Neuronal stem cell (in vitro differentiated cells): Measurements from ENCODE around the gene KLHDC2. TPM values are rescaled to one million over a fixed set of nuclear protein-coding genes. Genes with fewer than 3 reads are reported as not detected.
"Not testable (repeated sequence)": the region's sequence is repeated elsewhere in the genome, so short reads cannot be mapped to it uniquely, and the experiment has no call there.

Experiments
- DNase-seq: peaks from one replicate; pipeline ENCODE4 v3.0.0-alpha.2; 2013; ENCODE audit warnings: low spot score
- H2AFZ ChIP-seq: one replicate; pipeline ENCODE4 v1.6.1; 2013; ENCODE audit warnings: mild to moderate bottlenecking, low read length, inconsistent platforms
- H2AK5ac ChIP-seq: 2 replicates; pipeline ENCODE4 v1.6.1; 2013; ENCODE audit warnings: low read depth, mild to moderate bottlenecking, inconsistent platforms, low read length, moderate library complexity, mixed read lengths
- H2BK120ac ChIP-seq: 2 replicates; pipeline ENCODE4 v1.6.1; 2013; ENCODE audit warnings: low read depth, mild to moderate bottlenecking, inconsistent platforms, low read length, moderate library complexity, mixed read lengths
- H2BK12ac ChIP-seq: one replicate; pipeline ENCODE4 v1.6.1; 2013; ENCODE audit warnings: low read length, inconsistent platforms
- H2BK15ac ChIP-seq: 2 replicates; pipeline ENCODE4 v1.6.1; 2013; ENCODE audit warnings: mild to moderate bottlenecking, low read length, inconsistent platforms, mixed read lengths
- H2BK5ac ChIP-seq: one replicate; pipeline ENCODE4 v1.6.1; 2013; ENCODE audit warnings: inconsistent platforms, mild to moderate bottlenecking, low read length, moderate library complexity
- H3K14ac ChIP-seq: one replicate; pipeline ENCODE4 v1.6.1; 2013; ENCODE audit warnings: low read length, inconsistent platforms
- H3K18ac ChIP-seq: 2 replicates; pipeline ENCODE4 v1.6.1; 2013; ENCODE audit warnings: low read length, inconsistent platforms
- H3K23ac ChIP-seq: 2 replicates; pipeline ENCODE4 v1.6.1; 2013; ENCODE audit warnings: low read depth, mild to moderate bottlenecking, mixed read lengths, low read length, inconsistent platforms; ENCODE audit not compliant: poor library complexity
- H3K27ac ChIP-seq: replicated peaks from 3 replicates; pipeline ENCODE4 v1.5.1; 2013; ENCODE audit warnings: low read length, inconsistent platforms
- H3K27me3 ChIP-seq, 3 experiments: 2 replicates each; pipeline ENCODE4 v1.6.1; 2013; ENCODE audit warnings: low read length in 3 of 3, mild to moderate bottlenecking in 2 of 3, inconsistent platforms in 1 of 3, low read depth in 1 of 3, mixed read lengths in 1 of 3, moderate library complexity in 1 of 3; ENCODE audit not compliant: control insufficient read depth in 3 of 3, insufficient read depth in 3 of 3
- H3K36me3 ChIP-seq, 2 donors: replicated peaks in 1 of 2; 2 replicates each; pipeline ENCODE4 v1.6.1; 2013; ENCODE audit warnings: low read length in 2 of 2; ENCODE audit not compliant: control insufficient read depth in 2 of 2, insufficient read depth in 2 of 2
- H3K4ac ChIP-seq: 2 replicates; pipeline ENCODE4 v1.6.1; 2013; ENCODE audit warnings: inconsistent platforms, mild to moderate bottlenecking, low read length, moderate library complexity
- H3K4me1 ChIP-seq, 2 donors: 1 replicate in 1 of 2; 2 replicates in 1 of 2; pipeline ENCODE4 v1.6.1; 2013; ENCODE audit warnings: low read length in 2 of 2, low read depth in 1 of 2; ENCODE audit not compliant: control insufficient read depth in 2 of 2, insufficient read depth in 1 of 2
- H3K4me2 ChIP-seq: one replicate; pipeline ENCODE4 v1.6.1; 2013; ENCODE audit warnings: mild to moderate bottlenecking, low read length, inconsistent platforms; ENCODE audit not compliant: insufficient read depth, poor library complexity, severe bottlenecking
- H3K4me3 ChIP-seq, 2 donors: 2 replicates each; pipeline ENCODE4 v1.5.1; 2013; ENCODE audit warnings: low read length in 2 of 2, mild to moderate bottlenecking in 2 of 2, inconsistent platforms in 1 of 2, moderate library complexity in 1 of 2
- H3K79me1 ChIP-seq: one replicate; pipeline ENCODE4 v1.6.1; 2013; ENCODE audit warnings: low read depth, mild to moderate bottlenecking, inconsistent platforms, low read length, moderate library complexity
- H3K9ac ChIP-seq: one replicate; pipeline ENCODE4 v1.6.1; 2013; ENCODE audit warnings: mild to moderate bottlenecking, low read depth, low read length, inconsistent platforms; ENCODE audit not compliant: poor library complexity
- H3K9me3 ChIP-seq, 2 donors: replicated peaks in 1 of 2; 2 replicates each; pipeline versions ENCODE3 to v1.6.1; 2013; ENCODE audit warnings: low read length in 2 of 2, mild to moderate bottlenecking in 2 of 2, inconsistent platforms in 1 of 2, low read depth in 1 of 2, mixed read lengths in 1 of 2, moderate library complexity in 1 of 2; ENCODE audit not compliant: control insufficient read depth in 2 of 2, insufficient read depth in 1 of 2
- H4K8ac ChIP-seq: one replicate; pipeline ENCODE4 v1.6.1; 2013; ENCODE audit warnings: low read depth, mild to moderate bottlenecking, inconsistent platforms, low read length, moderate library complexity
- H4K91ac ChIP-seq: one replicate; pipeline ENCODE4 v1.6.1; 2013; ENCODE audit warnings: low read length, low read depth, mild to moderate bottlenecking, inconsistent platforms; ENCODE audit not compliant: poor library complexity
- WGBS, 2 donors: extraction: QIAGEN DNeasy Blood & Tissue Kit; methylation state at CpG; one replicate each; pipeline ENCODE4 v1.1.7; 2013; ENCODE audit warnings: missing lambda C conversion rate in 2 of 2, mixed read lengths in 1 of 2; ENCODE audit not compliant: insufficient read length in 2 of 2, insufficient replicate concordance in 1 of 2; ENCODE audit errors: extremely low coverage in 2 of 2; 5-methylcytosine and 5-hydroxymethylcytosine counted together
- polyA plus RNA-seq, 2 experiments: library from polyadenylated mRNA; stranded (reverse); fragments of 200-250 nt; gene quantifications; one replicate each; pipeline ENCODE4 v1.2.3, GENCODE V29; 2013

KLHDC2 gene, protein sequence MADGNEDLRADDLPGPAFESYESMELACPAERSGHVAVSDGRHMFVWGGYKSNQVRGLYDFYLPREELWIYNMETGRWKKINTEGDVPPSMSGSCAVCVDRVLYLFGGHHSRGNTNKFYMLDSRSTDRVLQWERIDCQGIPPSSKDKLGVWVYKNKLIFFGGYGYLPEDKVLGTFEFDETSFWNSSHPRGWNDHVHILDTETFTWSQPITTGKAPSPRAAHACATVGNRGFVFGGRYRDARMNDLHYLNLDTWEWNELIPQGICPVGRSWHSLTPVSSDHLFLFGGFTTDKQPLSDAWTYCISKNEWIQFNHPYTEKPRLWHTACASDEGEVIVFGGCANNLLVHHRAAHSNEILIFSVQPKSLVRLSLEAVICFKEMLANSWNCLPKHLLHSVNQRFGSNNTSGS
- polyA plus RNA-seq (2013, experiment 1 of 2), result 34.6 TPM
- polyA plus RNA-seq (2013, experiment 2 of 2), result 32.9 TPM

DNA sequence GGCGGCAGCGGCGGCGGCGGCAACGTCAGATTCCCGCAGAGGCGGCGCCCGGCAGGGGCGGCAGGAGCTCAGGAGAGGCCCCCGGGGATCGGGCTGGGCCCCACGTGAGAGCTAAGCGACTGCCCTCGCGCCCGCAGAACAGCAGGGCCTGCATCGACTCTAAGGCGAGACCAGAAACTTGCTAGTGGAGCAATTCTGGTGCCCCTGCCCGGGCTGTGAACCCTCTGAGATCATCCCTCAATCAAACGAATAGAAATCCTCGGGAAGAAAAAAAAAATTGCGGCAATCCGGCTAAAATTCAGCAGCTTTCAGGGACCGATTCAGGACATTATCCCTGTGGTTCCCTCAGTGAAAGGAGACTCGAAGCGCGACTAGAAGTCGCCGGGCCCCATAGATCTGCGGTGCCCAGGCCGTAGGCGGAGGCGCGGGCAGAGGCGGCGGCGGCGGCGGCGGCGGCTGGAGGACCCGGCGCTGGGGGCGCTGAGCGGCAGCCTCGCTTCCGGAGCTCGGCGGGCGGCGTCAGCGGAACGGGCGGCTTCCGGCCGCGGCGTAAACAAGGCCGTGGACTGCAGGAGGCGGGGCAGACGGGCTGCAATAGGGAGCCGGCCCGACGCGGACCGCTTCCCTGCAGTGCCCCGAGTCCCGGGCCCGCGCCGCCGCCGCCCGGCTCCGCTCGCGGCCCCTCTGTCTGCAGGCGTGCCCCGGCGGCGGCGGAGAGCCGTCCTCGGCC is at the start of gene KLHDC2:
TSS of gene KLHDC2 (plus strand) at position 583 of the 730 bp plus-strand sequence. CDS start 316 bp downstream, outside the sequence.
- WGBS, 2 donors, result no CpG with 5 or more reads among the region's 86 CpGs
- Histone ChIP-seq H3K4me1 (peaks cover 7 to 8% of the 10 kb centered on the region in 2 donors), H3K23ac (peak within 1 kb of the TSS; percentile 97), H4K8ac (peak within 1 kb of the TSS; percentile 86), H2BK5ac (peak within 1 kb of the TSS; percentile 87), H2BK15ac (peak within 1 kb of the TSS; percentile 81), H3K4ac (peak within 1 kb of the TSS; percentile 95), H3K79me1 (peaks cover 11% of the 10 kb centered on the region), H3K9ac (peak within 1 kb of the TSS; percentile 99), H3K14ac (peak within 1 kb of the TSS; percentile 82), H3K4me2 (peak within 1 kb of the TSS; percentile 77), H4K91ac (no peak within 1 kb of the TSS), H3K4me3 (peak within 1 kb of the TSS; percentile 93 to 99), H3K9me3 (no peaks in the 10 kb centered on the region), H2AK5ac (peak within 1 kb of the TSS; percentile 98), H3K18ac (peak within 1 kb of the TSS; percentile 99), H3K36me3 (peaks cover 0 to 20% of the 10 kb centered on the region in 2 donors), H3K27me3 (peaks cover 0 to 3% (median 0%) of the 10 kb centered on the region in 3 experiments), H3K27ac (peak within 1 kb of the TSS; percentile 92), H2BK12ac (peak within 1 kb of the TSS; percentile 41), H2BK120ac (peak within 1 kb of the TSS; percentile 28), H2AFZ (peak within 1 kb of the TSS; percentile 100)
- DNase-seq, result peak; percentile 83

DNA sequence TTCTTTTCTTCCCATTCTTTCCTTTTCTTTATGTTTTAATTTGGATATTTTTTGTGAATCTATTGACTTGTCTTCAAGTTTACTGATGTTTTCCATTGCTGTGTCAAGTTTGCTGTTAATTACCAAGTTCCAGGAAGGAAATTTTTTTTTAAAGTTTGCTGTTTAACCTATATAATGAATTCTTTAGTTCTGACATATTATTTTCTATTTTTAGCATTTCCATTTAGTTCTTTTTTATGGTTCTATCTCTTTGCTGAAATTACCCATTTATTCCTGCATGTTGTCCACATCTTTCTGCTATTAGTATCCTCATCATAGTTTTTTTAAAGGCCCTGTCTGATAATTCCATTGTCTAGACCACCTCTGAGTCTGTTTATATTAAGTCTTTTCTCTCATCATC is 47.2 kb upstream of the KLHDC2 start:
- Histone ChIP-seq H4K91ac (no peak overlapping the region), H3K9ac (no peak overlapping the region), H3K23ac (no peak overlapping the region), H3K18ac (no peak overlapping the region), H4K8ac (no peak overlapping the region), H3K36me3 (no peaks in the 10 kb centered on the region), H2AFZ (no peak overlapping the region), H3K14ac (no peak overlapping the region), H3K79me1 (no peaks in the 10 kb centered on the region), H3K4ac (no peak overlapping the region), H2BK5ac (no peak overlapping the region), H2BK120ac (no peak overlapping the region), H3K27me3 (no peaks in the 10 kb centered on the region), H3K27ac (no peak overlapping the region), H2BK12ac (no peak overlapping the region), H2BK15ac (no peak overlapping the region), H3K9me3 (peaks cover 0 to 2% of the 10 kb centered on the region in 2 donors), H2AK5ac (no peak overlapping the region), H3K4me3 (no peak overlapping the region), H3K4me2 (no peak overlapping the region), H3K4me1 (no peaks in the 10 kb centered on the region)
- DNase-seq, result no peak

DNA sequence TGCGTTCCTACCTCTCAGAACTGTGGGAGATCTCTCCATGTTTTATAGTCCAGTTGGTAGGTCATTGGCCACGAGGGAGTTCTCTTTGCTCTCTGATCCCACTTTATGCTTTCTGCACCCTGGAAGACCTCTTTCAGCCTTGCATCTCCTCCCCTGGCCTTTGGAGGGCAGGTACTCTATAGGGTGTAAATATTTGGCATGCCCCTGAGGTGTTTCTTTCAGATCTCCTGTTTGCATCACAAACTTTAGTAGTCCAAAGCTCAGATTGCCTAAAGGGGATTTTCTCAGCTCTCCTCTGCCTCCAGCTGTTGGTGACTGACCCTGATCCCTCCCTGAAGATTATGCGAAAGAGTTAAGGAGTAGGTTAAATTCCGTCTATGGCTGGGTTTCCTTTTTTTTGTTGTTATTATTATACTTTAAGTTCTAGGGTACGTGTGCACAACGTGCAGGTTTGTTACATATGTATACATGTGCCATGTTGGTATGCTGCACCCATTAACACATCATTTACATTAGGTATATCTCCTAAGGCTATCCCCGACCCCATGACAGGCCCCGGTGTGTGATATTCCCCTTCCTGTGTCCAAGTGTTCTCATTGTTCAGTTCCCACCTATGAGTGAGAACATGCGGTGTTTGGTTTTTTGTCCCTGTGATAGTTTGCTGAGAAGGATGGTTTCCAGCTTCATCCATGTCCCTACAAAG is 46.1 kb upstream of the KLHDC2 start:
- WGBS, 2 donors, result no CpG with 5 or more reads among the region's 9 CpGs
- H3K4me2 ChIP-seq, H2BK5ac ChIP-seq, H4K8ac ChIP-seq, H3K27ac ChIP-seq, DNase-seq, H2AFZ ChIP-seq, H3K18ac ChIP-seq, H3K4me1 ChIP-seq, H3K14ac ChIP-seq, H3K9ac ChIP-seq, H3K27me3 ChIP-seq, H4K91ac ChIP-seq, H2BK15ac ChIP-seq, H2BK12ac ChIP-seq, H2BK120ac ChIP-seq, H3K23ac ChIP-seq, H3K79me1 ChIP-seq, H2AK5ac ChIP-seq, H3K36me3 ChIP-seq, H3K9me3 ChIP-seq, H3K4ac ChIP-seq: not testable (repeated sequence)
- H3K4me3 ChIP-seq, result peak overlapping the region in 1 of 2 donors; percentile 35
